Measurements from ENCODE around the gene EPHA4.

EPHA4 gene

GRCh38 chr2:221431477-221431876, 140.6 kb downstream of the EPHA4 start:
- DNase-seq, result peak; percentile 96

- DNase-seq, result peak; percentile 83
Observed at GRCh38 chr2:221429741-221430491, 142.2 kb downstream of the EPHA4 start.

- no peak for DNase-seq
Observed at GRCh38 chr2:221428896-221429295, 143.2 kb downstream of the EPHA4 start.

GRCh38 chr2:221426929-221427328, 145.2 kb downstream of the EPHA4 start:
- DNase-seq, result no peak

GRCh38 chr2:221425891-221426290, 146.2 kb downstream of the EPHA4 start:
- no peak for DNase-seq

GRCh38 chr2:221425353-221425752, 146.8 kb downstream of the EPHA4 start:
- DNase-seq, result no peak

GRCh38 chr2:221423210-221423804, 148.8 kb downstream of the EPHA4 start:
- no peak for DNase-seq

GRCh38 chr2:221422516-221423209, 149.4 kb downstream of the EPHA4 start:
- no peak for DNase-seq

- DNase-seq, result no peak
Observed at GRCh38 chr2:221420245-221420644, 151.9 kb downstream of the EPHA4 start.

- no peak for DNase-seq
Observed at GRCh38 chr2:221415789-221416188, 156.3 kb downstream of the EPHA4 start.

GRCh38 chr2:221412978-221413377, 159.1 kb downstream of the EPHA4 start:
- DNase-seq, result peak; percentile 11

- no peak for DNase-seq
Observed at GRCh38 chr2:221410487-221410886, 161.6 kb downstream of the EPHA4 start.

GRCh38 chr2:221407765-221408164, 164.3 kb downstream of the EPHA4 start:
- DNase-seq, result no peak

GRCh38 chr2:221405521-221405920, 166.6 kb downstream of the EPHA4 start:
- DNase-seq, result no peak

GRCh38 chr2:221402072-221402471, 170.0 kb downstream of the EPHA4 start:
- DNase-seq, result no peak

- no peak for DNase-seq
Observed at GRCh38 chr2:221400411-221400810, 171.7 kb downstream of the EPHA4 start.

GRCh38 chr2:221399183-221399582, 172.9 kb downstream of the EPHA4 start:
- no peak for DNase-seq

- DNase-seq, result peak; percentile 83
Observed at GRCh38 chr2:221397187-221397586, 174.9 kb downstream of the EPHA4 start.

- DNase-seq, result no peak
Observed at GRCh38 chr2:221392228-221392881, 179.7 kb downstream of the EPHA4 start.

GRCh38 chr2:221390878-221391277, 181.2 kb downstream of the EPHA4 start:
- DNase-seq, result no peak

GRCh38 chr2:221389904-221390303, 182.2 kb downstream of the EPHA4 start:
- DNase-seq, result peak; percentile 9

- no peak for DNase-seq
Observed at GRCh38 chr2:221389421-221389820, 182.7 kb downstream of the EPHA4 start.

- DNase-seq, result peak; percentile 72
Observed at GRCh38 chr2:221388891-221389290, 183.2 kb downstream of the EPHA4 start.

- no peak for DNase-seq
Observed at GRCh38 chr2:221385716-221386115, 186.4 kb downstream of the EPHA4 start.

All from NCI-H69 (cell line).